HG03280 (cell line): ENCODE measurements around the gene TSPAN4.

Experiments used
- ATAC-seq: cut with Tn5 transposase; IDR thresholded peaks from one replicate; pipeline ENCODE4 v1.9.1; 2021; ENCODE audit warnings: mild to moderate bottlenecking, moderate library complexity; ENCODE audit not compliant: unreplicated experiment

Gene TSPAN4

DNA sequence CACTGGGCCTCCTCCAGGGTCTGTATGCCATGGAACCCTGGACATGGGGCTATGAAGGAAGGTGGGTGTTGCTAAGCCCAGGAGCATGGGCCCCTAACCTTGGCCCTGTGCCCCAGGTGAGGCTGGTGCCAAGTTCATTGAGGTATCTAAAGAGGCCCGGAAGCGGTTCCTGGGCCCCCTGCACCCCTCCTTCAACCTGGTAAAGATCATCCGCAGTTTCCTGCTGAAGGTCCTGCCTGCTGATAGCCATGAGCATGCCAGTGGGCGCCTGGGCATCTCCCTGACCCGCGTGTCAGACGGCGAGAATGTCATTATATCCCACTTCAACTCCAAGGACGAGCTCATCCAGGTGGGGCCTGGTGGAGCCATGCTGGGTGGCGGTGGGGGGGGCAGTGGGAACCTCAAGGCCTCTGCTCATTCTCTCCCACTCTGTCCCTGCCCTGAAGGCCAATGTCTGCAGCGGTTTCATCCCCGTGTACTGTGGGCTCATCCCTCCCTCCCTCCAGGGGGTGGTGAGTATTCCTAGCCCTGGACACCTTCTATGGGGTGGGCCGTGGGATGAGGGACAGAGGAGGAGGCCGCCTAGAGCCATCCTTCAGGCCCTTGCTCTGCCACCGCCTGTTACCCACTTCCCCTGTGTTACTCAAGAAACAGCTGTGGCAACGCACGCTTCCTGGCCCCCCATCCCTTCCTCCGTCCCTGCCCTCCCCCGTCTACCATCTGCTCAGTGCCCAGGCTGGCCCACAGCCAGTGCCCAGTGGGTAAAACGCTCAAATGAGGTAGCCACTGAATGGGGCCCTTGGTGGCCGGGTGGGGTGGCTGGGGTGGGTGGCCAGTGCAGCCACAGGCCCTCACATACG lies 20.9 kb upstream of the TSPAN4 start:
- ATAC-seq, result no peak

DNA sequence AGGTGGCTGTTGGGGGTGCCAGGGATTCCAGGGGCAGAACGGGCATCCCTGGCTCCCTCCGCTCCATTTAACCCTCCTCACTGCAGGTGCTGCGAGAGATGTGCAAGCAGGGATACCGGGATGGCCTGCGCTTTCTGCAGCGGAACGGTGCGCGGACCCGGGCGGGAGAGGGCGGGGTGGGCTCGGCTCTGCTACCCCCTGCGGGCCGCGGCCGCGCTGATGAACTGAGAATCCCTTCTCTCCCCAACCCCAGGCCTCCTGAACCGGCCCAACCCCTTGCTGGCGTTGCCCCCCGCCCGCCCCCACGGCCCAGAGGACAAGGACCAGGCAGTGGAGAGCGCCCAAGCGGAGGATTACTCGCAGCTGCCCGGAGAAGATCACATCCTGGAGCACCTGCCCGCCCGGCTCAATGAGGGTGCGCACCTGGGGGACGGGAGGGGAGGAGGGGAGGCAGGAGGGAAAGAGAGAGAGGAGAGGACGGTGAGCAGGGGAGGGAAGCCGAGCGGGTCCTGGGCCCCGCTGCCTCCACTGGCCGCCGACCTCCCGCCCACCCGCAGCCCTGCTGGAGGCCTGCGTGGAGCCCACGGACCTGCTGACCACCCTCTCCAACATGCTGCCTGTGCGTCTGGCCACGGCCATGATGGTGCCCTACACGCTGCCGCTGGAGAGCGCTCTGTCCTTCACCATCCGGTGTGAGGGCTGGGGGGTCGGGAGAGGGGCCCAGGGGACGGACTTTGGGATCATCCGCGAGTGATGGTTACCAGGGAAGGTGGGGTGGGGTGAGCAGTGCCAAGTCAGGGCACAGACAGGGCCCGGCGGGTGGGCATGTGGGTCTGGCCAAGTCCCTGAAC lies 19.0 kb upstream of the TSPAN4 start:
- no peak for ATAC-seq

DNA sequence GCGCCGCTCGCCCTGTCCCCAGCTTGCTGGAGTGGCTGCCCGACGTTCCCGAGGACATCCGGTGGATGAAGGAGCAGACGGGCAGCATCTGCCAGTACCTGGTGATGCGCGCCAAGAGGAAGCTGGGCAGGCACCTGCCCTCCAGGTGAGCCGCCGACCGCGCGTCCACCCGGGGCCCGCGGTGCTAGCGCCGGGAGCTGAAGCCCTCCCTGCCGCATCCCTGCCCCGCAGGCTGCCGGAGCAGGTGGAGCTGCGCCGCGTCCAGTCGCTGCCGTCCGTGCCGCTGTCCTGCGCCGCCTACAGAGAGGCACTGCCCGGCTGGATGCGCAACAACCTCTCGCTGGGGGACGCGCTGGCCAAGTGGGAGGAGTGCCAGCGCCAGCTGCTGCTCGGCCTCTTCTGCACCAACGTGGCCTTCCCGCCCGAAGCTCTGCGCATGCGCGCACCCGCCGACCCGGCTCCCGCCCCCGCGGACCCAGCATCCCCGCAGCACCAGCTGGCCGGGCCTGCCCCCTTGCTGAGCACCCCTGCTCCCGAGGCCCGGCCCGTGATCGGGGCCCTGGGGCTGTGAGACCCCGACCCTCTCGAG lies 18.3 kb upstream of the TSPAN4 start:
- no peak for ATAC-seq

DNA sequence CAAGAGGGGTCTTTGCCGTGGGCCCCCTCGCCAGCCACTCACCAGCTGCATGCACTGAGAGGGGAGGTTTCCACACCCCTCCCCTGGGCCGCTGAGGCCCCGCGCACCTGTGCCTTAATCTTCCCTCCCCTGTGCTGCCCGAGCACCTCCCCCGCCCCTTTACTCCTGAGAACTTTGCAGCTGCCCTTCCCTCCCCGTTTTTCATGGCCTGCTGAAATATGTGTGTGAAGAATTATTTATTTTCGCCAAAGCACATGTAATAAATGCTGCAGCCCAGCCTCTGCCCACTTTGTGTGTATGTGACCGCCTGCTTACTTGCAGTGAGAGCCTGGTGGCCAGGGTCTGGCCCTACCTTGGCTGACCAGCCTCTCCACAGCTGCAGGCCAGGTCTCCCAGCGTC lies 17.7 kb upstream of the TSPAN4 start:
- ATAC-seq, result no peak

DNA sequence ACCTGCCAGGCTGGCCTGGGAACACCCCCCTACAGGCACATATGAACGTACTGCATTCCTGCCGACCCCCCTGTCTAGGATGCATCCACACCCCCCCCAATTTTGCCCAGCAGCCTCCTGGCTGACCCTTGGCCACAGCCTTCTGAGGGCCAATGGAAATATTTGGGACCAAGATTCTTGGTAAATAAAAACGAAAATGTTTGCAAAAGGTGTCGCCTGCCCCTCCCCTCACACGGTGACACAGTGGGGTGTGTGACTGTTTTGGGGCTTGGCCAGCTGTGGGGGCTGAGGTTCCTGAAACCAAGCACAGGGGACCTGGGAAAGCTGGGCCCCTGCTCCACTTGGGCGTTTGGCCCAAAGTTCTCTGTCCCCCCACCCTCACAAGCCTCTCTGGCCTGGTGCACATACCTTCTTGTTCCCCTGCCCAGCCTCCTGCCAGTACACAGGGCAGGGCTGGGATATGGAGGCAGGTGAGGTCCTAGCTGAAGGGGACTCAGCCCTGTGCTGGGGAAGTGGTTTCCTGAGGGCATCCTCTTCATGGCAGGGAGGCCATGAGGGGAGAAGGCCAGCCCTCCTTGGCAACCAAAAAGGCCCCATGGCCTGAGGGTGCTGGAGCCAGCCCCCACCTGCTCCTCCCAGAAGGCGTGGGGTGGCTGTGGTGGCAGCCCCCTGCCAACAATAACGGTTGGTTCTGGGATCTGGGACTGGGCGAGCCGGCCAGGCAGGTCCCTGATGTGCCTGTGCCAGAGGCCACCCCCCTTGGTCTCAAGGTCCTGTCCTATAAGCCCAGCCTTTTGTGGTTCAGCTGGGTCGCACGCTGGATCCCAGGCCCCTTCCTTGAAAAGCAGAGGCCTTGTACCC lies 17.1 kb upstream of the TSPAN4 start:
- ATAC-seq, result no peak

DNA sequence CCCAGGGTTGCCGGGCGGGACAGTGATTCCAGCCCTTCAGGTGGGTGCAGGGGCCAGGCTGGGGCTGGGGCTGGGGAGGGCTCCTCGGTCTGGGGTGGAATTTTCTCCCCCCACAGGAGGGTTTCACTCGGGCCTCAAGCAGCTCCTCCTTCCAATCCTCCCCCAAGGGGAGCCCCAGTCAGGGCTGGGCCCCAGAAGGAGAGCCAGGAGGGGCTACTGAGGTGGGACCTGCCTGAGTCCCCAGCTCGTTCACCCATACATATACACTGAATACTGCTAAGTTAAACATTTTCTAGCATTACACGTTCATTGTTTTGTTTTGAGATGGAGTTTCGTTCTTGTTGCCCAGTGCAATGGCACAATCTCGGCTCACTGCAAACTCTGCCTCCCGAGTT lies 16.4 kb upstream of the TSPAN4 start:
- no peak for ATAC-seq

DNA sequence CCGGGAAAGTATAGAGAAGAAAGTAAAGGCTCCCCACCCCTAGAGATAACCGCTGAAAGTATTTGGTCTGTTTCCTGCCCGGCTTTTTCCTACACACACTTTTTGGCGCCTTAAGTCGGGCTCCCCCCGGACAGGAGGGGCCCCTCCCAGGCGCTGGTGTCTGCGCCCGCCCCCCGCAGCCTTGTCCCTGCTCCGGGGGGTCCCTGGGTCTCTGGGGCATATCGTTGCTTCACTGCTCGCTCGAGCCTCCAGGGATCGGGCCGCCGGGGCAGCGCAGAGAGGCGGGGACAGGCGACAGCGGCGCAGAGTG lies 15.9 kb upstream of the TSPAN4 start:
- peak; percentile 2 for ATAC-seq

DNA sequence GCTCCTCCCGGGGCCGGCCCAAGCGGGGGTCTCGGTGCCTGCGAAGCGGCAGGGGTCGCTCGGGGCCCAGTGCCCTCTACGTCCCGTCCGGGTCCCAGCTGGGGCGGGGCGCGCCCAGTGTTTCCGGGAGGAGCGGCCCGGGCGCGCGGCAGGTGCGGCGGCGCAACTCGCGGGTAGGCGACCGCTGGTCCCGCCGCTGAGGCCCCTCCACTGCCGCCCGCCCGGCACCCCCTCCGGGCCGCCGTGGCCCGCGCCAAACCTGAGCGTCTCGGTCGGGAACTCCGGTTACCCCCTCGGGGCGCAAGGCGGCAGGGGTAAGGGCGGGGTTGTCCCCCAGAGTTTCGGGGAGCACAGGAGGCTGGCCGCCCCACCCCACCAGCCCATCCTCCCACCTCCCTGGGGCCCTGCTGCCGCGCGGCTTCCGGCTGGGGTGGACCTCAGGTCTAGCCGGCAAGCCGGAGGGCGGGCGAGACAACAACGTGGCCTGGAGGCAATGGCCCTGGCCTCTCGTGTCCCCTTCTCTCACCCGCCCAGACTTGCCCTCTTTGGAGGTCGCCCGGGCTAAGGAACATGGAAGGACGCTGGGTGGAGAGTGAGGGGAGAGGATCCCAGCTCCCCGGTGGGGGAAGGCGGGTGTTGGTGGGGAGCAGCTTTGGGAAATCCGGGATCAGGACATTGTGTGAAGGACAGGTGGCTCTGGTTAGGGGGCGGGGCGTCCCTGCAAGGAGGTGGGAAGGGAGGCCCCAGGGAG lies 15.3 kb upstream of the TSPAN4 start:
- peak; percentile 37 for ATAC-seq

DNA sequence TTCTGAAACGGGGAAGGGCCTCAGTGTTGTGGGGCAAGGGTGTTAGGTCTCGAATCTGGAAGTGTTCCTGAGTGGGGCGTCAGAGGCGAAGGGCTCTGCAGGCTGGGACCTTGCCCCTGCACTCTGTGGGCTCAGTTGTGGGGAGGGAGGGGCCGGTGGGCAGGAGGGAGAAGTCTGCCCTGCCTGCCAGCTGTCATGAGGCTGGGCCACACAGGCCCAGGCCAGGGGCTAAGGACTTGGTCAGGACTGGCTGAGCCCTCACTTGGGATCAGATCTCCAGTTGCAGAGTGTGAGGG lies 14.8 kb upstream of the TSPAN4 start, which contains the start of gene CRACR2B:
TSS of gene CRACR2B (plus strand) at position 23 of the 296 bp plus-strand sequence. CDS start 689 bp downstream, outside the sequence.
- ATAC-seq, result peak; percentile 6

DNA sequence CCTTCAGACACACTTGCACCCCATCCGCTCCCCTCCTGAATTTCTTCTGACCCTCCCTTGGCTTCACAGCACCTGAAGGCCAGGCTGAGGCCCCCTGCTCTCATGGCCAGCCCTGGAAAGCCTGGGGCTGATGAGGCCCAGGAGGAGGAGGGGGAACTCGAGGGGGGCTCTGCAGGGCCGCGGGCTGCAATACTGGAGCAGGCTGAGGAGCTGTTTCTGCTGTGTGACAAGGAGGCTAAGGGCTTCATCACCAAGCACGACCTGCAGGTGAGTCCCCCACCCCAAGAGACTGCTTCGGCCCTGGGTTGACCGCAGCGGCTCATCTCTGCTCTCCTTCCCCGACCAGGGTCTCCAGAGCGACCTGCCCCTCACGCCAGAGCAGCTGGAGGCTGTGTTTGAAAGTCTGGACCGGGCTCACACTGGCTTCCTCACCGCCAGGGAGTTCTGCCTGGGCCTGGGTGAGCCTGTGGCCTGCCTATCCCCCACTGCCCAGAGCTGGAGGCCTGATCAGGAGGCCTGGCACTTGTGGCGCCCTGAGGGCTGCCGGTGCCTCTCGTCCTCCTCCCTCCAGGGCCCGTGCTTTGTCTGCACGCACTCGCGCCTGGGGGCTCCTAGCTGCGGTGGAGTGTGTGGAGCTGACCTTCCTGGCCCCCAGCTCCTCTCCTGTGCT lies 14.0 kb upstream of the TSPAN4 start:
- ATAC-seq, result no peak

DNA sequence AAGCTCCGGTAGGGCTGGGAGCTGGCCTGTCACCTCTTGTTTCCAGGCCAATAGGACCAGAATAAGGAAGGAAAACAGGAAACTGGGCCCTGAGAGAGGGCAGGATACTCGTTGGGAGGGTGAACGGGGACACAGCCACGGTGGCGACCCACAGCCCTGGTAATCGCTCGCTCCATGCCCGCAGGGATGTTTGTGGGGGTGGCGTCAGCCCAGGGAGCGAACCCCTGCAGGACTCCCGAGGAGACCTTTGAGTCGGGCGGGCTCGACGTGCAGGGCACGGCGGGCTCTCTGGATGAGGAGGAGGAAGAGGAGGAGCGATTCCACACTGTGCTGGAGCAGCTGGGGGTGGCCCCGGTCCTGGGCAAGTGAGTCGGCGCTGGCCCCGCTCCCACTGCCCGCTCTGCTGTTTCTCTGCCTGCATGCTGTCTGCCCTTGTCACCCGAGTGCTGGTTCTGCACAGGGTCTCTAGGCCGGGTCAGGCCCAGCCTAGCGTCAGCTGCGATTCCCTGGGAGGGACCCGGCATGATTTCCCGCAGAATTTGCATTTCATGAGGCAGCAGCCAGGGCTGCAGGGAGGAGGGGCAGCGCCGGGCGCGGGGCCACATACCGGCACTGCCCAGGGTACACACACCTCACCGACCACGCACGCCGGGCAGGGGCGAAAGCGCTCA lies 13.3 kb upstream of the TSPAN4 start:
- no peak for ATAC-seq

DNA sequence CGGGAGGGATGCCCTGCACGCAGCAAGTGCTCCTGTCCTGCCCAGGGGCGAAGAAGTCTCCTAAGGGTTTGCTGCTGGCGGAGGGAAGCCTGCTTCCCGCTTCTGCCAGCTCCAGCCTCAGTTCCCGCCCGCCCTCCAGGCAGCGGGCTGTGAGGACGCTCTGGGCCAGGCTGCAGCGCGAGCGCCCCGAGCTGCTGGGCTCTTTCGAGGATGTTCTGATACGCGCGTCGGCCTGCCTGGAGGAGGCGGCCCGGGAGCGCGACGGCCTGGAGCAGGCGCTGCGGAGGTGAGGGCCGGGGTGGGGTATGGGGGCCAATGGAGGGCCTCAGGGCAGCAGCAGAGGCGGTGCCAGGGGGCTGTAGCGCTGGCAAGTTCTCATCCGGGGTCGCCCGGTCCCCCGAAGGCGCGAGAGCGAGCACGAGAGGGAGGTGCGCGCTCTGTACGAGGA lies 12.8 kb upstream of the TSPAN4 start:
- no peak for ATAC-seq

DNA sequence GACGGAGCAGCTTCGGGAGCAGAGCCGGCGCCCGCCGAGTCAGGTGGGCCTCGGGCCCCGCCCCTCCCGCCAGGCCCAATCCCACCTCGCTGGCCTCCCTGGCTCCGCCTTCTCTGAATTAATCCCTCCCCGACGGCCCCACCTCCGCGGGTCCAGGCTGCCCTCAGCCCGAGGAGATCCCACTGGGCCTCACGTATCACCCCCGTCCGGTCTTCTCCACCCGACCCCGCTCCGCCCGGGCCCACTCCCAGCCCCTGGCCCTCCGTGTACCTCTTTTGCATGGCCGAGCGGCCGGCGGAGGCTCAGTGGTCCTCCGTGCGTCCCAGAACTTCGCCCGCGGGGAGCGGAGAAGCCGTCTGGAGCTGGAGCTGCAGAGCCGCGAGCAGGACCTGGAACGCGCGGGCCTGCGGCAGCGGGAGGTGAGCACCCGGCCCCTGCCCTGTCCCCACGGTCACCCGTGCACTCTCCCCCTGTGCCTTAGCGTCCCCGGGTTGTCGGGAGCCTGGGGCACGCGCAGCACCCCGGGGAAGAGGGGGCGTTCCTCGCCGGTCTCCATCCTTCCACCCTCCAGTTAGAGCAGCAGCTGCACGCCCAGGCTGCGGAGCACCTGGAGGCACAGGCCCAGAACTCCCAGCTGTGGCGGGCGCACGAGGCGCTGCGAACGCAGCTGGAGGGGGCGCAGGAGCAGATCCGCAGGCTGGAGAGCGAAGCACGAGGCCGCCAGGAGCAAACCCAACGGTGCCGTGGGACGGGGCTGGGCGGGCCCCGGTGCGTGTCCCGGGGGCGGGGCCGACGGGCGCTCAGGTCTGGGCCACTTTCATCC lies 12.1 kb upstream of the TSPAN4 start:
- ATAC-seq, result no peak

DNA sequence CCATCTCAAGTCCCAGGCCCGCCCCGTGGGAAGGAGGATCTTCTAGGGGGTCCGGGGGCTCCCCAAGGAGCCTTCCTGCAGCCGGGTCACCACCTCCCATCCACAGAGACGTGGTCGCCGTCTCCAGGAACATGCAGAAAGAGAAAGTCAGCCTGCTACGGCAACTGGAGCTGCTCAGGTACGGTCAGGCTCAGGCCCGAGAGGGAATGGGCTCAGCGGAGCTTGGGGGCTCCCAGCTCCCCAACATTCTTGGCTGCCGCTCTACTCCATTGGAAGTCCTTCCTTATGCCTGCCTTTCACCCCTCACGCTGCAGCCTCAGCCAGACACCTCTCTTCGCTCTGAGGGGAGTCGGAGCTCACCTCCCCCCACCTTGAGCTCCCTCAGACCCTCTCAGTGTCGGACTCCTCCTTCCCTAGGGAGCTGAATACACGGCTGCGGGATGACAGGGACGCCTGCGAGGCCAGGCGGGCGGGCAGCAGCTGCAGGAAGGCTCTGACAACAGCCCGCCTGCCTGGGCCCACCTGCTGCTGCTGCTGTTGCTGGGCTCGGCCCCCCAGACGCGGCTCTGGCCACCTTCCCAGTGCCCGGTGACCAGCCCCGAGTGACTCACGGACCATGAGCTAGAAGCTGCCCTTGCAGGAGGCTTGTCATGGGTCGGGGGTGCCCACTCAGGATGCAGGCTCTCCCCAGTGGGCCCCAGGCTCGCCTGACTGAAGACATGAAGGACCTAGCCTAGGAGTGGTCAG lies 11.4 kb upstream of the TSPAN4 start:
- no peak for ATAC-seq

DNA sequence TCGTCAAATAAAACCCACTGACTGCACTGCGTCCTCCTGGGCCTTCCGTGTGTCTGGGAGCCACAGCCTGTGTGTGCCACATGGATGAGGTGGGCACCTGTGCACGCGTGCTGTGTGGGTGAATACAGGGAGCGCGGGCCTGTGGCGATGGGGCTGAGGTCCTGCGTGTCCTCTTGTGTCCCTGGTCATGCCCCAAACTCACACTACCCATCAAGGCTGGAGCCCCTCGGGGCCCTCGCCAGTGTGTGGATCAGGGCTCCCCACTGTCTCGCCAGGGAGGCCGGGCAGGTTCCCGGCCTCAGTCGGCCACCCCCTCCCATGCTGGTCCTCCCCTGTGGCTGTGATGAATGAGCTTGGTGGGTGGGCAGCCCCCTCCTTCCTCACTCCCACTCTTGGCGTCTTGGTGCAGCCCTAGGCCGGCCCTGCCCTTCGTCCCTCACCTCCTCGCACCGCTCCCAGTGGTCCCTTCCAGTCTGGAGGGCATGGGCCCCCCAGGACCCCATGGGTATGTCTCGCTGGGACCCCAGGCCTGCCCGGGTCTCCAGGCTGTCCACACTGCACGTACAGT lies 10.6 kb upstream of the TSPAN4 start:
- no peak for ATAC-seq

DNA sequence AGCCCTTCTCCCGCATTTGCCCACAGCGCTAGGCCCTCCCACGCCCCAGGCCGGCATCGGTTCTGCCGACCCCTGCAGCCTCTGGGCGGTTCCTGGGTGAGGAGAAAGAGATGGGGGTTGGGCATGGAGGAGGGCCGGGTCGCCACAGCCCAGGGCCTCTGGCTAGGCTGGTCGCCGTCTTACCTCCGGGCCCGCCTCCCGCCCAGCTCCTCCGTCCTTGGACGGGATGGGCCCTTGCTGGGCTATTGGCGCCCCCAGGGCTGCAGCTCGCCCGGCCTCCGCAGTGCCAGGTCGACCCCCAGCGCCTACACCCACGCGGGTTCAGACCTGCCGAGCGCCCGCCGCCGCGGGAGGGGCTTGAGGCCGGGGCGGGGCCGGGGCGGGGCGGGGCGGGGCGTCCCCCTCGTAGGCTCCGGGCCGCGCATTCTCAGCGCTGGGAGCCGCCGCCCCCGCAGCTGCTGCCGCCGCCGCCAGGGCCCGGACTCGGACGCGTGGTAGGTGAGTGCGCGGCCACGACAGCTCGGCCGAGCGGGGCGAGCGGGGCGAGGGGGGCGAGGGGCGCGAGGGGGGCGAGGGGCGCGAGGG lies 10.0 kb upstream of the TSPAN4 start, which contains the start of gene CD151:
TSS of gene CD151 (plus strand) at position 424 of the 585 bp plus-strand sequence. CDS start 3,118 bp downstream, outside the sequence.
- peak; percentile 60 for ATAC-seq
